ENCODE results near the gene ZNF146.
"Not testable (repeated sequence)": the region's sequence is repeated elsewhere in the genome, so short reads cannot be mapped to it uniquely, and the experiment has no call there.

The ZNF146 gene

GRCh38 chr19:36214386-36215275, at the start of gene ZNF146, which contains the start of gene ZNF565:
Gene ZNF146, plus strand, starts transcription at chr19:36215106. Its CDS starts 21,335 bp downstream, at chr19:36236441.
Gene ZNF565, minus strand, starts transcription at chr19:36214665. Its CDS starts 12,680 bp downstream, at chr19:36201985.
- DNase-seq (ENCODE audit: insufficient read length, low spot score) = peak; percentile 85
- peak; percentile 90 for FAIRE-seq

- no peak for FAIRE-seq
- no peak for DNase-seq (ENCODE audit: insufficient read length, low spot score)
Measured at GRCh38 chr19:36169084-36169760, 45.7 kb upstream of the ZNF146 start.

GRCh38 chr19:36172852-36173251, 42.1 kb upstream of the ZNF146 start:
- DNase-seq (ENCODE audit: insufficient read length, low spot score) = no peak
- FAIRE-seq = no peak

- not testable (repeated sequence) for FAIRE-seq; DNase-seq (ENCODE audit: insufficient read length, low spot score)
Measured at GRCh38 chr19:36173846-36174245, 41.1 kb upstream of the ZNF146 start.

GRCh38 chr19:36179077-36179476, 35.8 kb upstream of the ZNF146 start:
- FAIRE-seq; DNase-seq (ENCODE audit: insufficient read length, low spot score): not testable (repeated sequence)

GRCh38 chr19:36182612-36183244, 32.2 kb upstream of the ZNF146 start:
- no peak for FAIRE-seq
- no peak for DNase-seq (ENCODE audit: insufficient read length, low spot score)

DNA sequence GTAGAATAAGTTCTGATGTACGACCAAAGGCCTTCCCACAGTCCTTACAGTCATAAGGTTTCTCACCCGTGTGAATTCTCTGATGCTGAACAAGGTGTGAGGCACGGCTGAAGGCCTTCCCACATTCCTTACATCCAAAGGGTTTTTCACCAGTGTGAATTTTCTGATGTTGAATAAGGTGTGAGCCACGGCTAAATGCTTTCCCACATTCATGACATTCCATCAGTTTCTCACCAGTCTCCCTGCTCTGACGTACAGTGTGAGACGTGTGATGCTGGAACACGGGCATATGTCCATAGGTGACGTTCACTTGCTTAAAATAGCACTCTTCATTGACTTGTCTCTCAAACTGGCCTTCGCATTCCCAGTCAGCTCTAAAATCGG, 31.7 kb upstream of the ZNF146 start:
- DNase-seq (ENCODE audit: insufficient read length, low spot score) = no peak
- FAIRE-seq = no peak

DNA sequence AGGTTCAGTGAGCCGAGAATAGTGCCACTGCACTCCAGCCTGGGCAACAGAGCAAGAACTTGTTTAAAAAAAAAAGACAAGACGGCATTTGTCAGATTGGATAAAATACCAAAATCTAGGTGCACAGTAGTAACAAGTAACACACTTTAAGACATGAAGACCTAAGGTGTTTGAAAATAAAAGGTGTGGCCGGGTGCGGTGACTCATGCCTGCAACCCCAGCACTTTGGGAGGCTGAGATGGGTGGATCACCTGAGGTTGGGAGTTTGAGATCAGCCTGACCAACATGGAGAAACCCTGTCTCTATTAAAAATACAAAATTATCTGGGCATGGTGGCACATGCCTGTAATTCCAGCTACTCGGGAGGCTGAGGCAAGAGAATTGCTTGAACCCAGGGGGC, 28.2 kb upstream of the ZNF146 start:
- FAIRE-seq = not testable (repeated sequence)

GRCh38 chr19:36196249-36196648, 18.7 kb upstream of the ZNF146 start:
- FAIRE-seq (no peak), DNase-seq (ENCODE audit: insufficient read length, low spot score) (no peak)

More for the DNA sequence above, 28.2 kb upstream of the ZNF146 start:
- DNase-seq (ENCODE audit: insufficient read length, low spot score) = not testable (repeated sequence)

- DNase-seq (ENCODE audit: insufficient read length, low spot score) (no peak), FAIRE-seq (no peak)
Measured at GRCh38 chr19:36198119-36198518, 16.8 kb upstream of the ZNF146 start.

- DNase-seq (ENCODE audit: insufficient read length, low spot score) (no peak), FAIRE-seq (no peak)
Measured at GRCh38 chr19:36201684-36202083, 13.2 kb upstream of the ZNF146 start.

- DNase-seq (ENCODE audit: insufficient read length, low spot score) = no peak
- no peak for FAIRE-seq
Measured at GRCh38 chr19:36203293-36203692, 11.6 kb upstream of the ZNF146 start.

- DNase-seq (ENCODE audit: insufficient read length, low spot score) = no peak
- no peak for FAIRE-seq
Measured at GRCh38 chr19:36207605-36208252, 7.2 kb upstream of the ZNF146 start.

DNA sequence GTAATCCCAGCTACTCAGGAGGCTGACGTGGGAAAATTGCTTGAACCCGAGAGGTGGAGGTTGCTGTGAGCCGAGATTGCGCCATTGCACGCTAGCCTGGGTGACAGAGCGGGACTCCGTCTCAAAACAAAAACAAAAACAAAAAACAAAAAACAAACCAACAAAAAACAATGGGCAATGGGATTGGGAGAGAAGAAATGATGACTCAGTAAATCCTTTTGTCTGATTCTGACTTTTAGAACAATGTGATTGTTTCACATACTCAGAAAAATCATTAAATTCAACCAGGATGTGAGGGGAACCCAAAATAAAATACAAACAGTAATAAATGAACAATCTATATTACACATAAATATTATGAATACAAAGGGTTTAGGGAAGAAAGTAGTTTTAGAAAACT, 5.5 kb upstream of the ZNF146 start:
- FAIRE-seq (no peak), DNase-seq (ENCODE audit: insufficient read length, low spot score) (no peak)

DNA sequence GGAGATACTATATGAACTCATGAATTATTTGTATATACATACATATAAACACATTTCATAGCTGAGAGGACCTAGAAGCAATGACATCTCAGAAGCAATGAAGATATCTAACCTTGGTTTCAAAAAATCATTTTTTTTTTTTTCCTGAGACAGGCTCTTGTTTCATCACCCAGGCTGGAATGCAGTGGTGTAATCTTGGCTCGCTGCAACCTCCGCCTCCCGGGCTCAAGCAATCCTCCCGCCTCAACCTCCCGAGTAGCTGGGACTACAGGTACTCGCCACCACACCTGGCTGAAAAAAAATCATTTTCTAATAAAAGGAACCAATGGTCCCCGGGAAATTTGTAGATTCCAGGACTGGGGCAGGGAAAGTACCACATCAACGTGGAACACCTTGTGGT, 4.4 kb upstream of the ZNF146 start:
- DNase-seq (ENCODE audit: insufficient read length, low spot score) = no peak
- no peak for FAIRE-seq

GRCh38 chr19:36212895-36213294, 2.0 kb upstream of the ZNF146 start:
- FAIRE-seq = no peak
- DNase-seq (ENCODE audit: insufficient read length, low spot score) = no peak

- DNase-seq (ENCODE audit: insufficient read length, low spot score) (no peak), FAIRE-seq (peak; percentile 21)
Measured at GRCh38 chr19:36215276-36216123, 594 bp downstream of the ZNF146 start.

DNA sequence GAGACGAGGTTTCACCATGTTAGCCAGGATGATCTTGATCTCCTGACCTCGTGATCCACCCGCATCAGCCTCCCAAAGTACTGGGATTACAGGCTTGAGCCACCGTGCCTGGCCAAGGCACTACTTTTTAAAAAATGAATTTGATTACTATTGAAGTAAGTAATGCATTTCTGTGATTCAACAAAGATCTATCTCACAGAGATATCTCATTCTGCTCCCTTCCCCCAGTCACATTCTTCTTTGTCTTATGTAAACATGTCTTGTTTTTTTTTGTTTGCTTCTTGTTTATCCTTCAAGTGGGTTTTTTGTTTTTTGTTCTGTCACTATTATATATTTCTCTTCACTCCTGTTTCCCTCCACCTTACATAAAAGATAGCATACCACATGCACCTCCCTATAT, 6.6 kb downstream of the ZNF146 start:
- FAIRE-seq (no peak), DNase-seq (ENCODE audit: insufficient read length, low spot score) (no peak)

DNA sequence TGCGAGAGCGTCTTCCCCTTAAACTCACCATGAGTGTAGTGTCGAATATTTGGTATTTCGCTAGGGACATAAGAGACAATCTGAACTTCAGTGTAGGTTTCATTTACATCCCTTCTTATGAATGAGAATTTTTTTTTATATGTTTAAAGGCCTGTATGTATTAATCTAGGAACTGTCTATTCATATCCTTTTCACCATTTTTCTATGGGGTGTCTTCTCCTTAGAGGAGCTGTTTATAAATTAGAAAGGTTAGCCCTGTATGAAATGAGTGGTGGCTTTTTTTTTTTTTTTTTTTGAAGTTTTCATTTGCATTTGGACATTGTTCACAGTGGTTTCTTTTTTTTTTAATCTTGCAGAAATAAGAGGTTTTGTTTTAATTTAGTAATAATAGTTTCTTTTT, 7.6 kb downstream of the ZNF146 start:
- DNase-seq (ENCODE audit: insufficient read length, low spot score) (no peak), FAIRE-seq (no peak)

Measured in GM19239 (cell line).